Stimulated activated CD4-positive, alpha-beta T cell treated with anti-CD3 and anti-CD28 coated beads, Interleukin-15, amount 100 ng/mL, for 1 hour (primary cell): Measurements from ENCODE around the gene CCNY.

Source experiments
- DNase-seq, 2 donors: peaks; one replicate each; pipeline ENCODE4 v3.0.0-alpha.2; 2020; ENCODE audit warnings: low read depth in 1 of 2, low spot score in 1 of 2

Gene CCNY

DNA sequence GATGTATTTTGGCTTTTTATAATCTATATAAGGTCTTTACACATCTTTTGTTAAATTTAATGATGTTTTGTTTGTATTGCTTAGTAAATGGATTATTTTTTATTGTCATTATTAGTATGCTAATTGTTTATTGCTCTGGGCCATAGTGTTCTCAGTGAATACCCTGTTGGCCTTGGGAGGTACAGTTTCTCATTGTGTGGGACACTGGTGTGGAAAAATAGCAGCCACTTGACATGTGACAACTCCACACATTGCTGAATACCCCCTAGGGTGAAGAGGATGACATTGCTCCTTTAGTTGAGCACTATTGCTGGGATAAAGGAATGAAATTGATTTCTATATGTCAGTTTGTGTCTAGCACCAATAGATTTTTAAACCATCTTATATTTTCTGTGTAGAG, 130.9 kb downstream of the CCNY start:
- no peak for DNase-seq

DNA sequence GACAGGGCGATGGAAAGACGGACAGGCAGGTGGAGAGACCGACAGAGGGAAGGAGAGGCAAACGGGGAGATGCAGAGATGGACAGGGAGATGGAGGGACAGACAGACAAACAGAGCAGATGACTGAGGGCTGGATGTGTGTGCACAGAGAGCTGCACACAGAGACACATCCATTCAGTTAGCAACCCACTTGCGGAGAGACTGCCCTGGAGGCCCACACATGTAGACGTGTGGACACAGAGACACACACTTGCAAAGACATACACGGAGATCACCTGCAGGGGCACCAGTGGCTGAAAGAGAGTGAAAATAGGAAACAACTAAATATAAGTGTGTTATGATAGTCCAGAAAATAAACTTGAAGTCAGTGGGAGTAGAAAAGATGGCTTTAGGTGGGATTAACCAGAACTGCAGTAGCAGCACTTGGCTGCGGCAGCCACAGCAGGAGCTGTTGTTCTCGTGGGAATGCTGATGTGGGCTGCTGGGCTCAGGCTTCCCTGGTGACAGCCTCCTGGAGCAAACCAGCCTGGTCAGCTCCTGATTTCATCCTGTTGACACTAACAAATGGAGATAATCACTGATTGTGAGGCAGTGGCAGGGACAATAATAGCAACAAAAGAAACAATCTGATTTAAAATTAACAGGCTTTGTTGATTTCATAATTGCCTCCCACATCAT, 134.1 kb downstream of the CCNY start:
- DNase-seq = no peak

DNA sequence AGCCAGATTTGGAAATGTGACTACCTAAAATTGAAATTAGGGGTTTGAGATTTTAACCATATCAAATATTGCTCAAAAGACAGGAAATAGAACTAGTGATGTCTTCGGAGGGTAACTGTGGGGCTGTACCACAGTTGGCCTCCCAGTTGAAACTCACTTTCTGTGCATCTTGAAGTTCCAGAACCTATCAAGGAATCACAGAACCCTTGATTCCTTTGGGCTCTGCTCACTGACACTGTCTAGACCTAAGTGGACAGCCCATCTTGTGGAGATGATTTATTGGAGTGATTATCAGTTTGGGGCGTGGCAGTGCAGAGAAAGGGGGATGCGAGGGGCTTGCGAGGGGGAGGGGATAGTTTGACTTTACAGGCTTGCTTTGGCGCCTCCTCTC, 134.6 kb downstream of the CCNY start:
- no peak for DNase-seq

DNA sequence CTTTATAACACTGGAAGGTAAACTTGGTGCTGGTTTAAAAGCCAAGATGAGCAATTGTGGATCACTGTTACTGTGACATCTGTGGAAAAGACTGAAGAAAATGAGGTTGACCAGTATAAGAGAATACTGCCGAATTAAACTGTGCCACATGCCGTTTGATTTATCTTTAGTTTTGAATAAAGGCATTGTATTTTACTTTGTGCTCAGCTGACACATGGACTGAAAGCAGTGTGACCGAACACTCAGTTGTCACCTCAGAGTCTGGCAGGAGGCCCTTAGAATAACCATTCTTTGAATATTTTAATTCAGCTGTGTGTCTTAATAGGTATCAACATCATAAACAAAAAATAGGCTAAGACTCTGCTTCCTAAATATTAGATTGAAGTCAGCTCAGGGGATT, 135.1 kb downstream of the CCNY start:
- no peak for DNase-seq

DNA sequence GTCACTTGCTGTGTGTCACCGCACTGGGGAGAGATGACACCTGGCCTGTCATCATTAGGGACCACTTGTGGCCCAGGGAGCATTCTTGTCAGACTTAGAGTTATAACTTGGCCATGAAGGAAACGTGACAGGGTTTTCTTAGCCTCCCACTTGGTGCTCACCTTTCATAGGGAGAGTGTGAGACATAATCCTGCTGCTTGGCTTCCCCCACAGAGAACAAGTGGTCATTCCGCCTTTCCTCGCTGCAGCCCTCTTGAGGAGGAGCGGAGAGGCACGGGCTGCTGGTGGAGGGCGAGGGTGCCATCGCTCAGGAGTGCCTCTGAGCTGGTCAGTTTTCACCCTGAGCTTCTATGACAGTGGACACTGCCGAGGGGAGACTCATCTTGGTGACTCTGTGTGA, 143.8 kb downstream of the CCNY start:
- DNase-seq = no peak

DNA sequence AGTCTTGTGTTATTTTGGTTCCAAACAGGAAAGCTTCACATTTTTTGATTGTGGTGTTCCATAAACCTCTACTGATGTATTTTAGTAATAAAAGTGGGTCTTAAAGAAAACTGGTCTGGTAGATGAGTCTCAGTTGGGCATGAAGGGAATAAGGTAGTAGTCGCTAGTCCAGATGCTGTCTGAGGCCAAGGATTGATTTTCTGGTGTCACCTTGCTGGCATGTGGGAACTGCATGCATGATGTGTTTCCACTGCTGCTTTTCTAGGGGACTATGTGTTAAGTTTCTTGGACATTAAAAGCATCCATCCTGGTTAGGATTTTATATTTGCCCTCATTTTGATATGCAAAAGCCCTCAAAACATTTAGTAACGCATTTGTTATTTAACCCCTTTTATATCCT, 145.1 kb downstream of the CCNY start:
- DNase-seq = no peak

DNA sequence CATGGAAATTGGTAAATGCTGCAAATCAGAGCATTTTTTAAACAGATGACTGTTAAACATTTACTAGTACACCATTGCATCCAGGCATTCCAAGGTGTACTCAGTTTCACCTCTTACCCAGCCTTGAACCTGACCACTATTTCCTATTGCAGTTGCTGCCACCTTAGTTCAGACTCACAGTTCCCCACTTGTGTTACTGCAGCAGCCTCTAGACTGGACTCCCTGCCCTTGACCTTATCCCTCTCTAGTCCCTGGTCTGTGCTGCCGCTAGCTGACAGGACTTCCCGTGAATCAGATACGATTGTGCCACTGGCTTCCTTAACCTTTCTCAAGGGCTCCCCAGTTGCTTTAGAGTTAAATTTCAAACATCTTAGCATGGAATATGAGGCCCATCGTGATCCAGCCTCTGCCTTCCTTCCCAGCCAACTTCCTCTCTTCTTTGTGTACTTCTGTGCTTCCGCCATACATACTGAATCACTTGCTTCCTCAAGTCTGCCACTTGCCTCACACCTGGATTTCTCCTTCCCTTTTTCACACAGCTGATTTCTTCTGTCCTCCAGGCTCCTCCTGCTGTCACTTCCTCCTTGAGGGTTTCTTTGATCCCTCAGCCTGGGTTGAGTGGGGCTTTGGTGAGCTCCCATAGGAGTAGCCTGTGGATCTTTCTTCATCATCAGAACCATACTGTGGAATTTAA, 150.1 kb downstream of the CCNY start:
- DNase-seq = no peak

DNA sequence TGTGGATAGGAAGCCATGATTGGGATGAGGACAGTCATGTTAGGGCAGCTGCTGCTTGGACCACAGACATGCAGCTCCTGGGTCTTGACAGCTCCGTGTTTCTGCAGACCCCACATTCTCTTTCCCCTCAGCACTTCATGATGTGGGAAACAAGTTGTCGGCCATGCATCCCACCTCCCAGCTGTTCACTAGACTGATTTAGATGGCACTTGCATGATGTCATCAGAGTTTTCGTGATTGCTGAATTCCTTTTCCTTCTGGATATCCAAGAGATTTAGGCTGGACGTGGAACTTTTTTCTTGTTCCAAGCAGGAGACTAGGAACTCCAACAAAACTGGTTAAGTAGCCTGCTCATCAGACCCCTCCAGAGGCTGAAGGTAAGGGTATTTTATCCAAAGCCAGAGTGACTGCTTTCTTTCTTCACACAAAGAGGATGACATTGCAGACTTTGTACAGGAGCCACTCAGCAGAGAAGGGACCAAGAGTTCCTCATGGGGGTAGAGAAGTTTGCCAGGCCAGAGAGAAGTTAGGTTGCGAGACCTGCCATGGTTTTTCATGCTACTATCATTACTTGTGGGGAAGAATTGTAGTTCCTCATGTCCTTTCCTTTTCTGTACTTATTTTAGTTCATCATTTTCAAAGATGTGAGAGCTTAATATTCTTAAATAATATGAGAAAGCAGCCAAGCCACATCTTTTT, 151.2 kb downstream of the CCNY start:
- no peak for DNase-seq

DNA sequence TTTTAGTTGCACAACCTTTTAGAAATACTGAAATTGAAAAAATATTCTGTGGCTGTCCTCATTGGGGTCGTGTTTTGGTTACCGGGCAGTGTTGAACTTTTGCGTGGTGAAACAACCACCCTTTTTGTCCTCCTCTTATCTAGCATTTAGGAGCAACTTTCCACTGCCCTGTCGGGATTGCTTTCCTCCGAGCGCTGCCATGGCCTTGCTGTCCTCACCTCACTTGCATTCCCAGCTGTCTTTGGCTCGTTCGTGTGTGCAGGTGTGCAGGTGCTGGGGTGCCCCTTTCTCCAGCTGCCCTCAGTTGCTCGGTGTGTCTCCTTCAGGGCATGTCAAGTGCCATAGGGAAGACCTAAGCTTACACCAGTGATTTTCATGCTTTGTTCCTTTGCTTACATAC, 151.9 kb downstream of the CCNY start:
- DNase-seq = no peak

DNA sequence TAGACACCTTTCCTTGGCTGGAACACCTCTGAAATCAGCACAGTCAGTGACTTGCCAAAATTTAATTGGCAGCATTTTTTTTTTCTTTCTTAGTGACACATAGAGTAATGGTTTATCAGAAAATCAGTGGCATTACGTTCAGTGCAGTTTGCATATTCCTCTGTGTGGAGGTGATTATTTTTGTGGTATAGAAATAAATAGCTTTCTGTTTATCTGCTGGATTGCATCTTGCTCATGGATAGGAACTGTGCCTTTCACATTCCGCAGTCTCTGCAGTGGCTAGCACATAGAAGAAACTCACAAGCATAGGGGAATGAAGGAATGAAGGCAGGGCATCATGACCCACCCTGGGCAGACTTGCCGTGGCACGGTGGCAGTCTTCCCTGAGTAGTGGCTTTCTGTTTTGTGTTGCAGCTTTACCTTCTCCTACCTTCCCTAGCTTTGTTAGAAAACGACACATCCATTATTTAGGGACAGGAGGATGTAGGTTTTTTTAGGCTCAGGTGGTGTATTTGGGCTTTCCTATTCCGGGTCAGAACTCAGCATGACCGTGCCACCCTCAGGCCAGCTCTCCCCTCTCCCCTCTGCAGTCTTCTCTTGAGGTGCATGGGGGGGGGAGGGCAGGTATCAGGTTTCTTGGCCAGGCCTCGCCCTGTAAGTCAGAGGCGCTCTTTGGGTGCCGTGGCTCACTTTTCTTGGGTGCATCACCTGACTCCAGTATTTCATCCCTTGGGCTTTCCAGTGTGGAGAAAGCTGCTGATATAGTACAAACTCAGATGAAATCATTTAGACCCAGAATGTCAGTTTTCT, 156.3 kb downstream of the CCNY start:
- DNase-seq = no peak

DNA sequence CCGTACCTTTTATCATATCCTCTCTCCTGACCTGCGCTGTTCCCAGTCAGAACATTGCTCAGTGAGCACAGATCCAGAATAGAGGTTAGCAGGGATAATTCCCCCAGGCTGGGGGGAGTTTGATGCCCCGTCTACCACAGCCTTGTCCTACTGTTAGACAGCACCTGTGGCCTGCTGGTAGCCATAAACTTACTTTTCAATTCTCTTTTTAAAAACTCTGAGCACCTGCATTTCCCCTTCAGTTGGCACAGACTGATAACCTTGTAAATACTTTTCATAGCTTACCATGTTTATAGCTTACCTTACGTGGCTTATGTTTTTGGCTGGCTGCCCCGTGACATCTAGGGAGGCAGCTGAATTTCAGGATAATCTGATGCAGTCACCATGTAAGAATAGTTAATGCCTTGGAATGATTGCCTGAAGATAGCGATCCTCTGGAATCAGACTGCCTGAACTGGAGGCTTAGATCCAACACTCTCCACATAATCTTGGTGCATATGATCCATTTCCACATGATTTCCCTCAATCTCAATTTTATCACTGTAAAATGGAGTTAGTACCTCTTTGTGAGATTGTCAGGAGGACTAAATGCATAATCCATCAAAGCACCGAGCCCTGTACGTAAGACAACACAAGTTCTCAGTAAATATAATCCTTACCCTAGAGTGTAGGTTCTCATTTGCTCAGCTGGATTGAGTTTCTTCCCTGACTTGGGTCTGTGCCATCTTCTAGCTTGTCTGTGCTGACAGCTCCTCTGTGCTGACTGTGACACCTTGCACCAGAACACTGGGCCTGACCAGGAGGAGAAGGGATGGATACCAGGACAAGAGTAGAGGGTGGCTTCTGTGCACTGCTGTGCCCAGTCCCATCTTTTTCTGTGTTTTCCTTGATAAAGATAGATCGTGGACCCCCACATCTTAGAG, 157.1 kb downstream of the CCNY start:
- DNase-seq = no peak

DNA sequence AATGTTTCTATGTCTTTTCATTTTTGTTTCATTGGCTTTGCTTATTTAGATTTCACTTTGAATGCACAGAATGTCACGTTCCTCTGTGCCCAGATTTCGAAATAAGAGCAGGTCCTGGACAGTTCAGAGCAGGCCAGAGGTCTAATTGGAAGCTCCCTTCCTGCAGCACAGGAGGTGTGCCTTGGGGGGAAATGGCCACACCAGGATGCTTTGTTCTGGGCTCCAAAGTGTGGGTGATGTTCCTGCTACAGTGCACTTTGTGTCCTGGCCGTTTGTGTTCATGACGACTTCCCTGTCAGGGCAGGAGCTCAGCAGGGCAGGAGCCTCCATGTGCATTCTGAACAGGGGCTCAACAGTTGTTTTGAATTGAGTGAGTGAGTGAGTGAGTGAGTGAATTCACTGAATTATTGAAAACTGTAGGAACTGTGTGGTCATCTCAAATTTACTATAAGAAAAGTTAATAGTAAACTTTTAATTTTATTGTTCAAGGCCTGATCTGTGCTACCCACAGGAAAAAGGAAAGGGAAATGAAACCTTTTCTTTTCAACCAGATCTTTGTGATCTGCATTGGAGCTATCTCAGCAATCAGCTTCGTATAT, 159.3 kb downstream of the CCNY start:
- DNase-seq = no peak

DNA sequence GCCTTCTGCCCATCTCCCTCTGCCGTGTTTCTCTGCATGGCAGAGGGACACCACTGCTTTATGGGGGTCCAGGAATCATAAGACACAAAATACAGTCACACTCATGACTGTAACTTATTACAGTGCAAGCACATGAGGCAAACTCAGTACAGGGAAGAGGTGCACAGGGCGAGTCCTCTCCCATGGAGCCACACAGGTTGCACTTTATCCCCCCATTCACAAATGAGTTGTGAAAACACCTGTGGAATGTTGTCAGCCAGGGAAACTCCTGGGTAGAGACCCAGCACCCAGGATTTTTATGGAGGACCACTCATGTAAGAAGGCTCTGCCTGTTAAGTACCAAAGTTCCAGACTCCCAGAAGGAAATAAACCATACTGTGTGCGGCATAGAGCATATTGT, 161.6 kb downstream of the CCNY start:
- no peak for DNase-seq

DNA sequence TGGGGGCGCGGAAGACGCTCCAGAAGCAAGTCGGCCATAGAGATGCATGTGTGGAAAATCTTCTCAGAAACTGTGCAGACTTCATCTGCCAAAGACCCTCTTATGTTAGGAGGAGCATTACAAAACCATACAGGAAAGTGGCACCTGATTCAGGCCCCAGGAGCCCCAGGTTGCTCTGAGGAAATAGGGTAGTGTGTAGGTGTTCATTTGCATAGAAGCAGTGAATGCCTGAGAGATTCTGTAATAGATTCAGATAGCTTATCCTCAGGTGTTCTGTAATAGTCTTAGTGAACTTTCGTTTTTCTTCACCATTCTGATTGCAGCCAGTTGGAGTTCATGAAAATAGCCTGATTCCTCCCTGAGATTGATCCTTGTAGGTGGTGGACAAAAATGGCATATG, 162.4 kb downstream of the CCNY start:
- no peak for DNase-seq

DNA sequence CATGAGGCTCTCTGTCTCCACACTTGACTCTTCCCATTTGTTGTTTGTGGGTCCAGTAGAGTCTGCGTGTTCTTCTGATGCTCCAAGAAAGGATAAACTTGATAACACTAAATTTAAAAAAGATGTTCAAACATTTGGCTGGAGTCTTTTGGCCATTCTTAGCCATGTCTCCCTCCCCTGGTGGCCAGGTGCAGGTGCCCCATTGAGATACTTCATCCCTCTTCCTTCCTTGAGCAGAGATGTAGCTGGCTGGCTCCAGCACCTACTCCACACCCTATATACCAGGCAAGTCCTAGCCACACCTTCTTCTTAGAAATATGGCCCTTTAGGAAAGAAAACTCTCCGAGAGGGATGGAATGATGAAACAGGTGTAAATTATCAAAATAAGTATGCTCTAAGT, 165.6 kb downstream of the CCNY start:
- no peak for DNase-seq

DNA sequence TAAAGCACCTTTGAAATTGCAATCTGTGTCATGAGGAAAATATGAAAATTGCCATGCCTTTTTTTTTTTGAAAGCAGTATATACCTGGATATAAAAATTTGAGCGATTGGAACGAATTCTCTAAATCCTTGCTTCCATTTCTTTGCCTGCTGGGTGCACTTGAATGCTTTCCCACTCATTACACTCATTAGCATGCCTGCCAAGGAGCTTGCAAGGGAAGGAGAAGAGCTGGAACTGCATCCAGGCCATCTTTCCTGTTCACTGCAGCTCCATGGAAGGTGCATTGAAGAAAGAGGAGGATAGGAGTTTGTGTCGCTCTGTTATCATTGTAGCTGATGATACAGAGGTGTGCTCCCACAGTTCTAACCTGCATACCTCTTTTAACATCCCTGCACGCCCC, 166.4 kb downstream of the CCNY start:
- no peak for DNase-seq

DNA sequence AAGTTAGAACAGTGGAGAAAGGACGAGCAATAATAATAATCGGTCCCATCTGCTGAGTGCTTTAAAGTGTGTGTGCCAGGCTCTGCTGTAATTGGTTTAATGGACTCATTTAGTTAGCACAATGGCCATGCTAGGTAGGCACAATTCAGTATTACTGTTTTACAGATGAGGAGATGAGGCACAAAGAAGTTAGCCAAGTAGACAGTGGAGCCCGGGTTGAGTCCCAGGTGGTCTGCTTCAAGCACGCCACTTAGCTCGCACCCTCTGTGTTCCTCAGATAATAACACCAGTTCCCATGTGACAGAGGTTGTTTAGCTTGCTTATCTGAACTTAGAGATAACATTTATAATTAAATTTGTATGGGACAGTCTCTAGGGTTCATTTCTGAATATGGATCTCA, 167.3 kb downstream of the CCNY start:
- no peak for DNase-seq

DNA sequence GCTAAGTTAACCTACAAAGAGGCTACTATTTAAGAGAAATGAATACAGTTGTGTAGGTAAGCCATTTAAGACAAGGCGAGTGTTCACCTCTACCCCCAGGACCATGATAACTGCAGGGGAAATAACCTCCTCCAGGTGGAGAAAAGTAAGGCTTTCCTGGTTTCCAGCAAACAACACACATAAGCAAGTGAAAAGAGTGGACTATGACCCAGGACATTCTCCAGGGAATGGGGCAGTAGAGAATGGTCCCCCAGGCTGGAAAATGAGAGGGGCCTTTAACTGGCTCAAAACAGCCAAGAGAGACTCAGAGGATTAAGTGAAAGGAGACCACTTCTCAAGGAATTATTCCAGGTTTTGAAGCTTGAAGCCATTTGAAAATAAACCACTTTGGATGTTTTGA, 167.8 kb downstream of the CCNY start:
- DNase-seq = no peak

DNA sequence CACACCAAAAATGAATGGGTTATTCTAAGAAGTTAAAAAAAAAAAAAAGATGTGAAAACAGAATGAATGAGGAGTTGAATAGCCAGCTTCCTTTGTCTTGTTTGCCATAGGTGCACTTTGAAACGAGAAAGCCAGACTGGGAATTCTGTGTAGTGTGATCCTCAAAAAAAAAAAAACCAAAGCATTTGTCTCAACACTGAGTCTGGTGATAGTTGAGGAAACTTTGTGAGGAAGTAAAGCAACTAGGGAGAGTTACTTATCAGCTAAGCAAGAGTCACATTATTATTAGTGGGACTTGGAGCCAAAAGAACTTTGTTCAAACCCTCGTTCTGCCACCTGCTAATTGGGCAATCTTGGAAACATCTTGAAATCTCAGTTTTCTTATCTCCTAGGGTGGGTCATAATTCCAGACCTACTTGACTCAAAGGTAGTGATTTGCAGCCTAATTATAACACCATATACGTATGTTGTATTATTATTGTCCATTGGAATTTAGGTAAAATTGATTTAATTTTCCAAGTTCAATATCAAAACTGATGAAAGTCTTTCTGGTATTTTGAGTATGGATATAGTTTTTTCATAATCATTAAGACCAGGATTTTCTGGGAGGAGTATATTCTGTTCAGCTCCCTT, 169.0 kb downstream of the CCNY start:
- no peak for DNase-seq

DNA sequence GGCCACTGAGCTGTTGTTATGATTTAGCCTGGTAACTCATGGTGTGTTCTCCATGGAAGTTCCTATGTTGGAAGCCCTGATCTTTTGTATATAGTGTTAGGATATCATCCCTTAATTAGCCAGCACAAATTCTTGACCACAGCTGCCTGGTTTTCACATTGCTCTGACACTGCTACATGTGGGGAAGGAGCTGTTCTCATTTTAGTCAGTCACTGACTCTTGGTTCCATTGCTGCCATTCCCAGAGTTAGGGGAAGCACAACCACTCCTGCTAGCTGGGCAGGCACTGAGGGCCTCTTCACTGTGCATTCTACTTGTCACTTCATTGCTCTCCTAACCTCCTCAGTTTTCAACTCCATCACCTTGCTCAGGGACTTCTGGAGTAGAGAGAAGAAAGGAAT, 170.4 kb downstream of the CCNY start:
- no peak for DNase-seq
